GM12873 (cell line): ENCODE measurements around the gene SMCHD1.

Experiments
- CTCF ChIP-seq: IDR thresholded peaks from 2 replicates; pipeline ENCODE4 v1.5.1; 2012; ENCODE audit warnings: low read depth, mild to moderate bottlenecking, moderate library complexity, low read length, control low read depth; ENCODE audit not compliant: insufficient read depth; ENCODE audit errors: missing control alignments

SMCHD1 gene

GRCh38 chr18:2655178-2655953, at the start of gene SMCHD1:
Gene SMCHD1 (plus strand): TSS chr18:2655726. CDS start chr18:2656076, 350 bp downstream.
- TF ChIP-seq CTCF = no peak

- no peak for TF ChIP-seq CTCF
These were observed 49.2 kb upstream of the SMCHD1 start for GRCh38 chr18:2606335-2606734.

- no peak for TF ChIP-seq CTCF
These were observed 45.9 kb upstream of the SMCHD1 start for GRCh38 chr18:2609604-2610003.

GRCh38 chr18:2610549-2610948, 45.0 kb upstream of the SMCHD1 start:
- TF ChIP-seq CTCF = no peak

- no peak for TF ChIP-seq CTCF
These were observed 42.5 kb upstream of the SMCHD1 start for GRCh38 chr18:2612996-2613395.

GRCh38 chr18:2617401-2617998, 38.0 kb upstream of the SMCHD1 start:
- no peak for TF ChIP-seq CTCF

GRCh38 chr18:2618009-2618408, 37.5 kb upstream of the SMCHD1 start:
- no peak for TF ChIP-seq CTCF
